H1 (cell line): Measurements from ENCODE around the gene CRY1. TPM values are rescaled to one million over a fixed set of nuclear protein-coding genes. Genes with fewer than 3 reads are reported as not detected.

ENCODE experiments used
- CTCF ChIA-PET: fragments of 300-600 bp; sonication (Branson Sonifier 250); formaldehyde crosslinking; loops from one replicate; lab custom pipeline; 2021; ENCODE audit not compliant: partially characterized antibody; lab: Charles Lee
- POLR2A ChIA-PET: fragments of 300-600 bp; sonication (Branson Sonifier 250); formaldehyde crosslinking; loops from one replicate; lab custom pipeline; 2021; ENCODE audit warnings: inconsistent platforms; ENCODE audit not compliant: partially characterized antibody; lab: Charles Lee
- DNase-seq, 2 experiments: peaks; one replicate each; pipeline versions ENCODE4 v3.0.0 to v3.0.0-alpha.2; 2010 to 2022; ENCODE audit warnings: low spot score in 2 of 2, low read depth in 1 of 2, mixed read lengths in 1 of 2
- FAIRE-seq: peaks from 2 replicates; lab custom pipeline; 2011; peaks lifted over from hg19 to GRCh38; lab: Jason Lieb, UNC
- H2AFZ ChIP-seq: 2 replicates; pipeline ENCODE4 v1.8.1; 2012; ENCODE audit warnings: low read length, inconsistent platforms
- H2AK5ac ChIP-seq: 2 replicates; pipeline ENCODE4 v1.6.1; 2013; ENCODE audit warnings: low read depth, low read length
- H2BK120ac ChIP-seq: replicated peaks from 2 replicates; pipeline ENCODE3; 2013; ENCODE audit warnings: low read depth, low read length, inconsistent platforms
- H2BK12ac ChIP-seq: 2 replicates; pipeline ENCODE4 v1.6.1; 2013; ENCODE audit warnings: low read depth, low read length
- H2BK15ac ChIP-seq: 2 replicates; pipeline ENCODE4 v1.6.1; 2013; ENCODE audit warnings: low read length
- H2BK20ac ChIP-seq: 2 replicates; pipeline ENCODE4 v1.6.1; 2013; ENCODE audit warnings: low read length
- H2BK5ac ChIP-seq: 2 replicates; pipeline ENCODE4 v1.6.1; 2013; ENCODE audit warnings: low read depth, low read length
- H3K14ac ChIP-seq: 2 replicates; pipeline ENCODE4 v1.6.1; 2013; ENCODE audit warnings: inconsistent platforms; ENCODE audit not compliant: insufficient read length
- H3K18ac ChIP-seq: 2 replicates; pipeline ENCODE4 v1.6.1; 2013; ENCODE audit warnings: low read length; ENCODE audit errors: extremely low read depth
- H3K23ac ChIP-seq: 2 replicates; pipeline ENCODE4 v1.6.1; 2013; ENCODE audit warnings: inconsistent platforms; ENCODE audit not compliant: insufficient read length
- H3K23me2 ChIP-seq: 2 replicates; pipeline ENCODE4 v1.6.1; 2013; ENCODE audit warnings: low read depth, low read length
- H3K27ac ChIP-seq: 2 replicates; pipeline ENCODE4 v1.6.1; 2011; ENCODE audit warnings: low read depth, low read length, inconsistent platforms
- H3K27me3 ChIP-seq, 4 experiments: replicated peaks in 1 of 4; 1 replicate in 1 of 4; 2 replicates in 3 of 4; pipeline versions ENCODE4 v1.6.1 to v1.8.1; 2011 to 2013; ENCODE audit warnings: low read length in 3 of 4, mild to moderate bottlenecking in 3 of 4, inconsistent platforms in 2 of 4, mixed read lengths in 2 of 4, moderate library complexity in 1 of 4; ENCODE audit not compliant: control insufficient read depth in 3 of 4, insufficient read depth in 3 of 4; ENCODE audit errors: extremely low read depth in 1 of 4
- H3K36me3 ChIP-seq, 4 experiments: 2 replicates each; pipeline versions ENCODE4 v1.6.1 to v1.8.1; 2011 to 2013; ENCODE audit warnings: mild to moderate bottlenecking in 4 of 4, low read length in 3 of 4, moderate library complexity in 2 of 4, control low read depth in 1 of 4, inconsistent platforms in 1 of 4; ENCODE audit not compliant: insufficient read depth in 4 of 4, control insufficient read depth in 2 of 4
- H3K4ac ChIP-seq: replicated peaks from 2 replicates; pipeline ENCODE3; 2013; ENCODE audit warnings: low read length, low read depth, mixed read lengths, inconsistent platforms; ENCODE audit not compliant: insufficient read length
- H3K4me1 ChIP-seq, 4 experiments: replicated peaks in 1 of 4; 1 replicate in 1 of 4; 2 replicates in 3 of 4; pipeline versions ENCODE4 v1.6.1 to v1.8.1; 2011 to 2013; ENCODE audit warnings: low read length in 3 of 4, inconsistent platforms in 2 of 4, mixed read lengths in 1 of 4; ENCODE audit not compliant: insufficient read depth in 4 of 4, control insufficient read depth in 3 of 4
- H3K4me2 ChIP-seq, 2 experiments: 2 replicates each; pipeline versions ENCODE4 v1.6.1 to v1.8.1; 2011 to 2013; ENCODE audit warnings: low read depth in 2 of 2, low read length in 2 of 2, control low read depth in 1 of 2, inconsistent platforms in 1 of 2, mild to moderate bottlenecking in 1 of 2; ENCODE audit not compliant: insufficient read depth in 1 of 2
- H3K4me3 ChIP-seq, 4 experiments: fragments of 200-600, 300-600 bp in 1 of 4; sonication (generic), shearing (Covaris generic), sonication (Bioruptor Twin) in 1 of 4; 2 replicates each; pipeline versions ENCODE4 v1.5.1 to v1.8.1; 2011 to 2016; ENCODE audit warnings: low read length in 4 of 4, low read depth in 3 of 4, control low read depth in 2 of 4, inconsistent platforms in 2 of 4, mild to moderate bottlenecking in 2 of 4, mixed read lengths in 1 of 4, moderate library complexity in 1 of 4; ENCODE audit not compliant: insufficient read depth in 2 of 4; ENCODE audit errors: extremely low read depth in 1 of 4
- H3K56ac ChIP-seq: replicated peaks from 2 replicates; pipeline ENCODE3; 2013; ENCODE audit warnings: low read depth, mild to moderate bottlenecking, mixed read lengths, low read length, inconsistent platforms; ENCODE audit not compliant: insufficient read length
- H3K79me1 ChIP-seq: 2 replicates; pipeline ENCODE4 v1.6.1; 2013; ENCODE audit warnings: low read depth, low read length, control low read depth
- H3K79me2 ChIP-seq, 2 experiments: 2 replicates each; pipeline versions ENCODE4 v1.6.1 to v1.8.1; 2012 to 2013; ENCODE audit warnings: low read length in 2 of 2, mild to moderate bottlenecking in 2 of 2, inconsistent platforms in 1 of 2; ENCODE audit not compliant: insufficient read depth in 2 of 2, control insufficient read depth in 1 of 2
- H3K9ac ChIP-seq, 4 experiments: replicated peaks in 1 of 4; 1 replicate in 1 of 4; 2 replicates in 3 of 4; pipeline versions ENCODE4 v1.6.1 to v1.8.1; 2011 to 2013; ENCODE audit warnings: low read depth in 3 of 4, low read length in 3 of 4, control low read depth in 2 of 4, mild to moderate bottlenecking in 2 of 4, moderate library complexity in 2 of 4, inconsistent platforms in 1 of 4; ENCODE audit errors: extremely low read depth in 1 of 4
- H3K9me3 ChIP-seq, 2 experiments: 2 replicates each; pipeline versions ENCODE4 v1.6.1 to v1.8.1; 2012 to 2013; ENCODE audit warnings: mild to moderate bottlenecking in 2 of 2, moderate library complexity in 2 of 2, control low read depth in 1 of 2, inconsistent platforms in 1 of 2, low read depth in 1 of 2, low read length in 1 of 2, mixed read lengths in 1 of 2; ENCODE audit not compliant: insufficient read depth in 2 of 2
- H4K20me1 ChIP-seq, 2 experiments: replicated peaks in 1 of 2; 2 replicates each; pipeline versions ENCODE3 to v1.8.1; 2011 to 2013; ENCODE audit warnings: inconsistent platforms in 2 of 2, low read length in 2 of 2, mild to moderate bottlenecking in 1 of 2; ENCODE audit not compliant: insufficient read depth in 2 of 2, control insufficient read depth in 1 of 2
- H4K5ac ChIP-seq: 2 replicates; pipeline ENCODE4 v1.6.1; 2013; ENCODE audit warnings: low read length, low read depth, mixed read lengths, inconsistent platforms; ENCODE audit not compliant: insufficient read length
- H4K8ac ChIP-seq: 2 replicates; pipeline ENCODE4 v1.8.0; 2013; ENCODE audit warnings: mild to moderate bottlenecking, moderate library complexity, low read length, inconsistent platforms; ENCODE audit not compliant: insufficient read depth; ENCODE audit errors: extremely low read depth
- H4K91ac ChIP-seq: replicated peaks from 2 replicates; pipeline ENCODE3; 2013; ENCODE audit warnings: low read length, mixed read lengths, inconsistent platforms; ENCODE audit not compliant: insufficient read length
- CTCF ChIP-seq, 3 experiments: IDR thresholded peaks; 1 replicate in 2 of 3; 2 replicates in 1 of 3; pipeline versions ENCODE4 v1.5.1 to v1.6.1; 2011; ENCODE audit warnings: low read length in 3 of 3, mild to moderate bottlenecking in 3 of 3, inconsistent platforms in 2 of 3, low read depth in 1 of 3, moderate library complexity in 1 of 3; ENCODE audit not compliant: insufficient read depth in 1 of 3; ENCODE audit errors: control extremely low read depth in 1 of 3
- E2F6 ChIP-seq: IDR thresholded peaks from 2 replicates; pipeline ENCODE4 v1.6.1; 2012; ENCODE audit warnings: inconsistent platforms
- EGR1 ChIP-seq: IDR thresholded peaks from 2 replicates; pipeline ENCODE4 v1.6.1; 2011; ENCODE audit warnings: low read depth, low read length, borderline replicate concordance
- MAX ChIP-seq: IDR thresholded peaks from 2 replicates; pipeline ENCODE4 v1.6.1; 2012; ENCODE audit warnings: inconsistent platforms
- PHF8 ChIP-seq: fragments of 200-600 bp; sonication (generic); conservative IDR thresholded peaks from 2 replicates; pipeline ENCODE4 v1.7.1; 2012; ENCODE audit warnings: low read depth, mild to moderate bottlenecking, inconsistent platforms, low read length, moderate library complexity
- WGBS, 2 experiments: shearing (Covaris generic) in 1 of 2; methylation state at CpG; one replicate each; pipeline versions ENCODE4 v1.1.6 to v1.1.7; 2013 to 2015; ENCODE audit warnings: low lambda C conversion rate in 2 of 2, mixed read lengths in 2 of 2, inconsistent platforms in 1 of 2, low coverage in 1 of 2, missing lambda C conversion rate in 1 of 2; ENCODE audit not compliant: insufficient replicate concordance in 2 of 2, insufficient coverage in 1 of 2, insufficient read length in 1 of 2; ENCODE audit errors: extremely low coverage in 1 of 2, missing lambda C conversion rate in 1 of 2; 5-methylcytosine and 5-hydroxymethylcytosine counted together
- polyA plus RNA-seq, 7 experiments: library from polyadenylated mRNA; depleted of rRNA in 3 of 7; stranded (reverse) in 5 of 7; unstranded in 2 of 7; fragments of >200 nt in 5 of 7; fragments of 200-250 nt in 2 of 7; gene quantifications; 1 replicate in 5 of 7; 2 replicates in 1 of 7; 4 replicates in 1 of 7; pipeline versions ENCODE4 v1.2.1 to v1.2.3, GENCODE V29; 2011 to 2013; ENCODE audit warnings: missing spikeins in 2 of 7, mixed read lengths in 2 of 7
- total RNA-seq: library from RNA; stranded (reverse); fragmentation: NEBNext Ultra II Directional; extraction: Animal tissue kit (Norgen Biotek cat#: 25700); gene quantifications from 2 replicates; pipeline ENCODE4 v1.2.1, GENCODE V29; 2021

The CRY1 gene
- total and polyA plus RNA-seq, 2 of the 8 experiments (the other 6 are each of a cell fraction or from before 2014, with no cell fraction given): 13.6 to 25.1 TPM

- CTCF ChIA-PET: interaction anchor here (0.6 to 1.3 kb wide), 3 partner anchors 27 to 597 kb away, joined by 4 to 6 read pairs (median 5); no protein-coding TSS in a partner anchor
- Histone ChIP-seq H2AFZ (no peak overlapping the region), H4K8ac (no peak overlapping the region), H2BK120ac (no peak overlapping the region), H3K27me3 (no peaks in the 10 kb centered on the region; a peak in 1 of 7 replicates), H3K23me2 (peaks cover 4% of the 10 kb centered on the region; the same call in 1 of the 2 replicates), H3K9ac (no peak overlapping the region), H3K4me3 (peak overlapping the region in 1 of 4 experiments; percentile 86; a peak in 1 of 8 replicates), H2AK5ac (no peak overlapping the region), H3K4ac (no peak overlapping the region), H2BK12ac (no peak overlapping the region), H3K4me2 (peak overlapping the region; percentile 65 to 82), H3K18ac (no peak overlapping the region), H4K91ac (no peak overlapping the region), H2BK15ac (no peak overlapping the region), H3K9me3 (no peaks in the 10 kb centered on the region), H3K79me1 (no peaks in the 10 kb centered on the region), H3K79me2 (no peaks in the 10 kb centered on the region), H2BK20ac (no peak overlapping the region), H3K36me3 (peaks cover 0 to 4% (median 0%) of the 10 kb centered on the region in 4 experiments; a peak in 2 of 8 replicates), H3K14ac (no peak overlapping the region), H3K27ac (no peak overlapping the region), H3K23ac (no peak overlapping the region), H4K5ac (no peak overlapping the region), H3K56ac (no peak overlapping the region), H3K4me1 (peaks cover 2 to 10% (median 6%) of the 10 kb centered on the region in 4 experiments), H4K20me1 (no peaks in the 10 kb centered on the region), H2BK5ac (no peak overlapping the region)
- DNase-seq (no peak), FAIRE-seq (no peak)
- TF ChIP-seq MAX (no peak), PHF8 (no peak), CTCF (IDR thresholded peaks at IDR 0.05; ENCODE audit: control extremely low read depth in 1 of 3, insufficient read depth in 1 of 3, low read depth in 1 of 3, low read length in 3 of 3) (no peak), EGR1 (no peak), E2F6 (no peak)
- POLR2A ChIA-PET: interaction anchor here (1.3 to 1.4 kb wide), 2 partner anchors 27 to 32 kb away, joined by 3 to 7 read pairs; partner anchors contain the start of gene TMEM263
- 76% methylated on average over 6 of the region's 6 CpGs; no CpG with 5 or more reads in 1 of the 2 experiments for WGBS, 2 experiments
These were observed 105.5 kb downstream of the CRY1 start for GRCh38 chr12:106987846-106988245.
